ENCODE data around the gene LEMD1.

DNA sequence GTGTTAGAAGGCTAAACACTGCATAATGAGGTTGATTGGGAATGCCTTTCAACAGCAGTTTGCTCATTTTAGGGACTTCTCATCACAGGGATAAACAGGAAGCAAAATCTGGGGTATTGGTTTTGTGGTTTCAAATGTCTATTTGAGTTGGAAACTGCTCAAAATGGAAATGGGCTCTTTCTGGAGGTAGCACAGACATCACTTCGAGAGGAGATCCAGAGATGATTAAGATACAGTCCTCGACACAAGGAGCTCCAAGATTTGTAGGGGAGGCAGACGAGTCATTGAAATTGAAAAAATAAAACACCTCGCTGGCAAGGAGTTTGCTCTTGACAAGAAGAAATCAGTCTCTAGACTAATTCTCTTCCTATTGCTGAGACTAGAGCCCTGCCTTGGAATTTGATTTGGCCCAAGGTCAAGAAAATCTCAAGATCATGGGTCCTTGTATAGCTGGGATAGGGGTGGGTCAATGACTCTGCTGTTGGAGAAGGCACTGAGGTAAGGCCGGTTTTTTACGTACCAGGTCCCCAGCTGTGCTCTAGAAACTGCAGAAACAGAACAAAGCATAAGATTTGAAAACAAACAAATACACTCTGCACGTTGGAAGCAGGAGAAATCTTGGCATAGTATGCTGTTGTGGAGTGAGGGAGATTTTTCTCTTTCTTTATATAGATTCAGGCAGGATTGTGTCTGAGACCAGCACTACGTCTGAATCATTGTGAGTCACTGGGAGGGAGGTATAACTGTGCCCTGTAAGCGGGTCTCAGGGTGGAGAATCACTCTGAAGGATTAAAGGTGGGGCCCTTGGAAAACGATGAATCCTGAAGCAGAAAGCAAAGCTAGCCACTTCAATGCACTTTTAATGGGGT lies 47.4 kb downstream of the LEMD1 start:
- TF ChIP-seq CTCF (IDR thresholded peaks at IDR 0.05) (no peak), EZH2 (IDR thresholded peaks at IDR 0.05) (no peak), EZH2phosphoT487 (IDR thresholded peaks at IDR 0.05) (no peak)

Measured in neural progenitor cell (in vitro differentiated cells).